ENCODE data around the gene COL21A1. TPM values are rescaled to one million over a fixed set of nuclear protein-coding genes. Genes with fewer than 3 reads are reported as not detected.

The COL21A1 gene
- total RNA-seq, 6 donors from 2014 or later, result 3.2 to 35.6 (median 9.2) TPM

GRCh38 chr6:56140090-56140489 is 107.3 kb downstream of the COL21A1 start:
- no peaks in the 10 kb centered on the region for H3K9me3 ChIP-seq
- H3K4me3 ChIP-seq, result no peak overlapping the region
- H3K27me3 ChIP-seq, result no peaks in the 10 kb centered on the region
- DNase-seq, result no peak
- no peak overlapping the region for H3K27ac ChIP-seq
- no peaks in the 10 kb centered on the region for H3K4me1 ChIP-seq
- no peaks in the 10 kb centered on the region for H3K36me3 ChIP-seq
- TF ChIP-seq POLR2A (IDR thresholded peaks at IDR 0.05) (no peak), CTCF (IDR thresholded peaks at IDR 0.05) (no peak), POLR2AphosphoS5 (IDR thresholded peaks at IDR 0.05) (no peak), EP300 (IDR thresholded peaks at IDR 0.05) (no peak)
- ATAC-seq (ENCODE audit: low FRiP score in 2 of 2), result no peak

DNA sequence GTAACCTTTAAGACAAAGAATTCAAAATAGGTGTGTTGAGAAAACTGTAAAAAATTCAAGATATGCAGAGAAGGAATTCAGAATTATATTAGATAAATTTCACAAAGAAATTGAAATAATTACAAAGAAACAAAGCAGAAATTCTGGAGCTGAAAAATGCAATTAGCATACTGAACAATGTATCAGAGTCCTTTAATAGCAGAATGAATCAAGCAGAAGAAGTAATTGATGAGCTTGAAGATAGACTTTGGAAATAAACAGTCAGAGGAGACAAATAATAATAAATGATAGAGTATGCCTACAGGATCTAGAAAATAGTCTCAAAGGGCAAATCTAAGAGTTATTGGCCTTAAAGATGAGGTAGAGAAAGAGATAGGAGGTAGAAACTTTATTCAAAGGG is 131.7 kb downstream of the COL21A1 start:
- no peak for TF ChIP-seq EP300 (IDR thresholded peaks at IDR 0.05)
- TF ChIP-seq CTCF (IDR thresholded peaks at IDR 0.05), result no peak
- no peak for TF ChIP-seq POLR2AphosphoS5 (IDR thresholded peaks at IDR 0.05)
- TF ChIP-seq POLR2A (IDR thresholded peaks at IDR 0.05), result no peak
- Histone ChIP-seq H3K27ac (no peak overlapping the region), H3K36me3 (no peaks in the 10 kb centered on the region), H3K9me3 (peaks cover 0 to 4% (median 0%) of the 10 kb centered on the region in 4 donors), H3K4me3 (no peak overlapping the region), H3K27me3 (no peaks in the 10 kb centered on the region), H3K4me1 (no peaks in the 10 kb centered on the region)
- no peak for DNase-seq
- ATAC-seq (ENCODE audit: low FRiP score in 2 of 2), result no peak

GRCh38 chr6:56109149-56109548 is 138.2 kb downstream of the COL21A1 start:
- Histone ChIP-seq H3K27me3 (no peaks in the 10 kb centered on the region), H3K4me3 (no peak overlapping the region), H3K9me3 (no peaks in the 10 kb centered on the region), H3K4me1 (no peaks in the 10 kb centered on the region), H3K36me3 (no peaks in the 10 kb centered on the region), H3K27ac (no peak overlapping the region)
- no peak for TF ChIP-seq EP300 (IDR thresholded peaks at IDR 0.05)
- no peak for TF ChIP-seq CTCF (IDR thresholded peaks at IDR 0.05)
- TF ChIP-seq POLR2AphosphoS5 (IDR thresholded peaks at IDR 0.05), result no peak
- TF ChIP-seq POLR2A (IDR thresholded peaks at IDR 0.05), result no peak
- no peak for DNase-seq
- no peak for ATAC-seq (ENCODE audit: low FRiP score in 2 of 2)

DNA sequence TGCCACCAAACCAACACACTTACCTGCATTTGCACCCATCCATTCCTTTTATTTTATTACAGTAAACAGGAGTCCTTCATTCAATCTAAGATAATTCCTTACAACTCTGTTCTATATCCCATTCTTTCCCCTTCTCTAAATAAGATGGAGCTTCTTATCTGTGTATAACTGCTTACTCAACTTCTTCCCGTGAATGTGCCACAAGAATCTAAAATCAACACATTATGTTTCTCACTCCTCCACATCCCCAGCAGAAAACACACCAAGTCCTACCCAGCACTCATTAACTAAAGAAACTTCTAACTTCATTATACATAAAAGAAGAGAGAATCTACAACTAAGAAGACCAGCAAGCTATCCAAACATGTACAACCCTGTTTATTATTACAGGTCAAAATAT is 141.1 kb downstream of the COL21A1 start:
- Histone ChIP-seq H3K9me3 (no peaks in the 10 kb centered on the region), H3K27me3 (no peaks in the 10 kb centered on the region), H3K27ac (no peak overlapping the region), H3K4me3 (no peak overlapping the region), H3K36me3 (no peaks in the 10 kb centered on the region), H3K4me1 (no peaks in the 10 kb centered on the region)
- 62 to 66% methylated on average over 1 of the region's 1 CpG for WGBS, 2 donors
- ATAC-seq (ENCODE audit: low FRiP score in 2 of 2) (no peak), DNase-seq (no peak)
- TF ChIP-seq CTCF (IDR thresholded peaks at IDR 0.05) (no peak), POLR2AphosphoS5 (IDR thresholded peaks at IDR 0.05) (no peak), POLR2A (IDR thresholded peaks at IDR 0.05) (no peak), EP300 (IDR thresholded peaks at IDR 0.05) (no peak)

GRCh38 chr6:56104591-56104990 is 142.8 kb downstream of the COL21A1 start:
- ATAC-seq (ENCODE audit: low FRiP score in 2 of 2), result no peak
- WGBS, 2 donors, result 57 to 68% methylated on average over 2 of the region's 2 CpGs

More at GRCh38 chr6:56104591-56104990, 142.8 kb downstream of the COL21A1 start:
- Histone ChIP-seq H3K27ac (no peak overlapping the region), H3K9me3 (no peaks in the 10 kb centered on the region), H3K4me1 (no peaks in the 10 kb centered on the region), H3K4me3 (no peak overlapping the region), H3K27me3 (no peaks in the 10 kb centered on the region), H3K36me3 (no peaks in the 10 kb centered on the region)
- TF ChIP-seq POLR2AphosphoS5 (IDR thresholded peaks at IDR 0.05) (no peak), POLR2A (IDR thresholded peaks at IDR 0.05) (no peak), CTCF (IDR thresholded peaks at IDR 0.05) (no peak), EP300 (IDR thresholded peaks at IDR 0.05) (no peak)
- DNase-seq, result no peak
